Left kidney (tissue), 8 donors: ENCODE measurements around the gene DLG1. TPM values are rescaled to one million over a fixed set of nuclear protein-coding genes. Genes with fewer than 3 reads are reported as not detected.

Experiments used
- DNase-seq: peaks from one replicate; pipeline ENCODE4 v3.0.0-alpha.2; 2013
- long read RNA-seq, 8 donors: transcript quantifications; one replicate each; lab custom pipeline, GENCODE V29; 2026
- polyA plus RNA-seq: library from polyadenylated mRNA; unstranded; fragments of 120-200 nt; gene quantifications from one replicate; pipeline ENCODE4 v1.2.1, GENCODE V29; 2013; ENCODE audit not compliant: insufficient read length

The DLG1 gene
- polyA plus RNA-seq: 96.9 TPM
- long read RNA-seq, donor 1, partial matches to known transcripts: 0 of 3 reads
- long read RNA-seq, donor 1, other reads (novel, unspliced or antisense): 0 of 3 reads
- long read RNA-seq, donor 2, full-length matches to known transcripts: 2 of 2 reads
- long read RNA-seq, donor 2, partial matches to known transcripts: 0 of 2 reads
- long read RNA-seq, donor 2, other reads (novel, unspliced or antisense): 0 of 2 reads
- long read RNA-seq, donor 3, partial matches to known transcripts: 0 of 3 reads
- long read RNA-seq, donor 3, other reads (novel, unspliced or antisense): 0 of 3 reads
- long read RNA-seq, donor 4: 0 reads
- long read RNA-seq, donor 5, partial matches to known transcripts: 0 of 1 reads
- long read RNA-seq, donor 5, other reads (novel, unspliced or antisense): 0 of 1 reads
- long read RNA-seq, donor 6, partial matches to known transcripts: 0 of 2 reads
- long read RNA-seq, donor 6, other reads (novel, unspliced or antisense): 0 of 2 reads
- long read RNA-seq, donor 7, partial matches to known transcripts: 7 of 8 reads
- long read RNA-seq, donor 7, other reads (novel, unspliced or antisense): 0 of 8 reads
- long read RNA-seq, donor 8, partial matches to known transcripts: 0 of 2 reads
- long read RNA-seq, donor 8, other reads (novel, unspliced or antisense): 0 of 2 reads

DNA sequence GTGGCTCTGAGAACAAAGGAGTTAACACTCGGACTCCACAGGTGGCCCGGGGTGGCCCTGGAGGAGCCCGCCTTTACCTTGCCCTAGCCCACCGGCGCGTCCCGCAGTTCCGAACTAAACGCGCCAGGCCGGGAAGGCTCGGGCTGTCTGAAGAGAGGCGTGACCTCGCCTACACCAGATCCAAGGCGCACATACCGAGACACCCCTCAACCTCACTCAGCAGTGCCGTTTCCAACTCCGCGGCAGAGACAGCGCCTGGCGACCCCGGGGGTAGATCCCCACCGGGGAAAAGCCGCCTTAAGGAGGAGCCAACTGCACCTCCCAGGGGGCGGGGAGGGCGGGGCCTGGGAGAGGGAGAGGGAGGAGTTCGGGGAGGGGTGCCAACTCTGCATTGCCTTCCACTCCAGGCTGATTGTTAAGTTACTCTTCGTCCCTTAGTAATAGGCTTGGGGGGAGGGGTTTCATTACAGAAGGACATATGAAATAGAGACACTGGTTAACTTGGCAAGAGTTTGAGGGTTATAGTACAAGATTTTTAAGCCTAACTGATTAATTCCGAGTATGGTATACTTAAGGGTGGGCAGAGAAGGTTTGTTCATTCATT, at the start of gene DLG1:
TSS of gene DLG1 (minus strand) at position 272 of the 604 bp plus-strand sequence. CDS start 1,408 bp downstream, outside the sequence.
- DNase-seq: peak; percentile 94

DNA sequence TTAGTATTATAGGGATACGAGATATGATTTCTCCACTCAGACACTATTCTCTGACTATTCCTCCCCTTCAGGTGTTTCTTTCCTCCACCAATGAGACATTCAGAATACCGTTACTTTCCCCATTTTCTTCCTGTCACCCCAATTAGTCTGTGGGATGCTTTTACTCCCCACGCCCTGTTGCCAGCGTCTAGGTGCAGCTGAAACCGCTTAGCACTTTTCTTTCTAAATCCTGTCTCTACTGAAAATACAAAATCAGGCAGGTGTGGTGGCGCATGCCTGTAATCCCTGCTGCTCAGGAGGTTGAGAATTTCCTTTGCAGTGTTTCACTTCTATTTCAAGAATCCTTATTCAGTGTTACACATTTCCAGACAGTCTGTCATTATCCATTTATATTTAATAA, 49.6 kb upstream of the DLG1 start:
- DNase-seq: no peak

DNA sequence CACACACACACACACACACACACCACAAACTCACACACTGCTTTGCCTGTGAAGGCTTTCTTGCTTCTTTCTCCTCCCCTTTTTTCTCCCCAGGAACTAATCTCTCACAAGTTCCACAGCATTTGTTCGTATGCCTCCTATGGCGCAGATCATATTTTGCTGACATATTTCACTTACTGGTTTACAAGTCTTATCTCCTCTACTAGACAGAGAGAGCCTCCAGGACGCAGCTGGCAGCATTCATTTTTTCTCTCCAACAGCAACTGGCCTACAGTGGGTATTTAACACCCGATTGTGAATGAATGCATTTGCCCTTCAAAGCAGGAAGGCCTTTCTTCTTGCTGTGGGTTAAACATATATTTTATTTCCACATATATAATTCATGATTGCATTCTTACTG, 47.0 kb upstream of the DLG1 start:
- DNase-seq: no peak

DNA sequence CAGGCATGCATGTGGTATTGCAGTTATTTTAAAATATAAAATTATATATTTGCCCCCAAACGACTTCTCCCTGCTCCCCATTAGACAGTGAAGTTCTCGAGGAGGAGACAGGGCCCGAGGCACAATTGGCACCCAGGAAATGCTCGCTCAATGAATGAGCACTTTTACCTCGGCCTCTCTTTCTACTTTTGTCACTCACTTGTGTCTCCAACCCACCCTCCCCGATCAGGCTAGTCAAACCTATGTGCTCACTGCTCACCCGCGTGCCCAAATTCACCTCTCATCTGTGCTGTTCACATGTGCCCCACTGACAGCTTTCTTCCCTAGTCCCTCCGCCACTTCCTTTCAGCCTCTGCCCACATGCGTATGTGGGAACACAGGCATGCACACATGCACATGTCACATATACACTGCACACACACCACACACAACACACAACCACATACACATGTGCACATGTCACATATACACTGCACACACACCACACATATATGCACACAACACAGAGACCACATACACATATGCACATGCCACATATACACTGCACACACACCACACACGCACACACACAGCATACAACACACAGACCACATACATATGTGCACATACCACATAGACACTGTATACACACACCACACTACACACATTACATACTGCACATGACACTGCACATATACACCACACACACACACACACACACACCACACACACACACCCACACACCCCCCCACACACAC, 46.3 kb upstream of the DLG1 start:
- no peak for DNase-seq

DNA sequence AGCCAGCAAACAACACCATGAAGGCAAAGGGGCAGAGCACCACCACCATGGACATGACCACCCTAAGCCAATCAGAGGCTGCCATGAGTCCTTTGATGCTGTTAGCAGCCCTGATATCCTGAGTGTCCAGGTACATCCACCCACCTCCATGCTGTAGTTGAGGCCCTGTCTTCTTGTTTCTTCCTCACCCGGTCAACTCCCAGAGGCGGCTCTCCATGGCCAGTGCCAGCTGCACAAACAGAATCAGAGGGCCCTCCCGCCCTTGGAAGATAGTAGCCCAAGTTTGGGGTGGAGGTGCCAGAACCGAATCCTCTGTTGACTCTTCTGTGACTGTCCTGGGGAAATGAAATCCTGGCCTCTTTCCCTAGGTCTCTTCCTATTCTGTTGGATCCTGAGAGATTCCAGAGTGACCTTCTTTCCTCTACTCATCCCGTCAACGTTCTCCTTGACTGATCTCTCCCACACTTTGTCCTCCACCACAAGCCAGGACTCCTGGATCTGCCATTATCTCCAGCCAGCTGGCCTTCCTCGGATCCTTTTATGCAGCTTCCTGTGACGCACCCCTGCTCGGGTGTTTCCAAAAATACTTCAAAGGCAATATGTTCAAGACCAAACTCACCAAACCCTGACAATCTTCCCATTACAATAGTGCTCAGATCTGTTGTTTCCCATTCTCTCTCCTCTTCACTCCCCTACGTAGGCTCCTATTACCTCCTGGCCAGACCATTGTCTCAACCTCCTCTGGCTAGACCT, 45.4 kb upstream of the DLG1 start:
- DNase-seq: no peak

DNA sequence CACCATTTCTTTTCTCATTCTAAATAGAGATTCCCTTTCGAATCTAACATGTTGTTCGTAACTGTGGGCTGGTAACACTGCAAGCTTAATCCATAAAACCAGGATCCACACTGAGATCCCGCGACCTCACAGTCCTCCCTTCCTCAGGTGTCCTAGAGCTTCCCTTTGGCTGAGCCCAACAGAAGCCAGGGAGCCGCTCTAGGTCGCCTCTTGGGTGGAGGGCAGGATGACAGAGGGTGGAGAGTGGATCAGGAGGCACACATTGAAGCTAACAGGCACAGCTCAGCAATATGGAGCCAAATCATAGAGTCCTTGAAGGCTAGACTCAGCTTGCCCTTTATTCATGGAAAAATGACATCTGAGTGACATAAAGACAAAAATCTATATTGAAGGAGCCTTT, 44.7 kb upstream of the DLG1 start:
- DNase-seq: no peak

DNA sequence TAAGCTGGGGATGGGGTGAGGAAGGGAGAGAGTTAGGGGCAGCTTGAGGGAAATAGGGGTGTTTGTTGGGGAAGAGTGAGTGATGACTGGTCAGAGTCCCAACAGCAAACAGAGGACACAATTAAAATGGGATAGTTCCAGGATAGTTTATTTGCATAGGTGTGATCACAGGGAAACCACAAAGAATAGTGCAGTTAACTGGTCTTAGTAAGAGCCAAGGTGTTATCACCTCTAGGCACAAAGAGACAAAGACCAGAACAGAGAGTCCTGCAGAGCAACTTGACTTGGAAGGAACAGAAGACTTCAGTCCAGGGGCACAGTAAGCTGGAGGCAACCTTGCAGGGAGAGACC, 42.1 kb upstream of the DLG1 start:
- DNase-seq: no peak

DNA sequence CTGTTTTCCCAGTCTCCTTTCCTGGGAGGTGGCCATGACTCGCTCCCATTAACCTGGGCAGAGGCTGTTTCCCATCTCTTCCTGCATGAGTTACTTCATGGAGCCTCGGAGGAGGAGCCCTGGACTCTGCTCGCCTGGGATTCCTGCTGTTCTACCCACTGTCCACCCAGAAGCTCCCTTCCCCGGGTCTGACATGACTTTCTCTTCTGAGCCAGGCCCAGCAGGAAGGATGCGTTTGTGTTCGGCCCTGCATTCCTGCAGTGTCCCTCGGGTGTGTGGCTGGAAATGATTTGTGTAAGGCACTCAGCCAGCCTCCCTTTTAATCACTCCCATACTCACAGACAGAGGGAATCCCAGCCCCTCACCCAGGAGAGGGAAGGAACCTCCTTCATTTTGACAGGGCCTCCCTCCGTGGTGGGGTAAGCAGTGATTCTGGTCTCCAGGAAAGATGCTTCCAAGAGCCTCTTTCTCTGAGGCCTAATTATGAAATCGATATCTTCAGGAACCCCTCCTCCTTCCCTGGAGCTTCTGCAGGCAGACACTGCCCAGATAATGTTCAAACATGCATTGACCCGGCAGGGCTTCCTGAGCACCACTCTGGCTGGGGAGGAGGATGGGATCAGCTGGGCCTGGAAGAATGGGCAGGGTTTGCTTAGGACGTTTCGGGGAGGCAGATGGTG, 41.6 kb upstream of the DLG1 start:
- no peak for DNase-seq

DNA sequence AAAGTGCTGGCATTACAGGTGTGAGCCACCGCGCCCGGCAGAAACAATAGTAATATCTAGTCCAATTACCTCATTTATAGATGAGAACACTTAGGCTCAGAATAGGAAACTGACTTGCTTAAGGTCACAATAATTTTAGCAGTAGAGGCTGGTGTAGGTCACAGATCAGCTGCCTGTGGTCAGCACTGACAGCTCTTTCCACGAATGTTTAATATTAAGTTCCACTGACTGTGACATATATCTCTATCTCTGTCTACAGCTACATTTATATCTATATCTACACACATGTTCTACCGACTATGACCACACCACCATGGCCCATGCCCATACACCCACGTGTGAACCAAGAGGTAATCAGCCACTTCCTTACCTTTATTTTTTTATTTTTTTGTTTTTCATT, 40.2 kb upstream of the DLG1 start:
- no peak for DNase-seq

DNA sequence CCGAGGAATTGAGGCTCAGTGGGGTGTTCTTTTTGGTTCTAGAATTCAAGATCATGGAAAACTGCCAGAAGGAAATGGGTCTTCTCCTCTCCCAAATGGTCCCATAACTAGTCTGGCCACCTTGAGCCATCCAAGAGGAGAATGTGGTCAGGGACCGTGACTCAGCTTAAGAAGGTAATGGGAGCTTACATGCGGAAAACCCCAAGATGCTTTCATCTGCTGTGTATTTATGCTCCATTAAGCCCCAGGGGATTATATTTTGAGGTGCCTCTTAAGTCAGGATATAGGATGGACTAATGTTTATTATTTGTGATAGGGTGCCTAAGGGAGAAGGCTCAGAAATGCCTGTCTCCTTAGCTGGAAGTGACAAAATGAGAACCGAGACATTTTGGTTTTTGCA, 39.2 kb upstream of the DLG1 start:
- no peak for DNase-seq

DNA sequence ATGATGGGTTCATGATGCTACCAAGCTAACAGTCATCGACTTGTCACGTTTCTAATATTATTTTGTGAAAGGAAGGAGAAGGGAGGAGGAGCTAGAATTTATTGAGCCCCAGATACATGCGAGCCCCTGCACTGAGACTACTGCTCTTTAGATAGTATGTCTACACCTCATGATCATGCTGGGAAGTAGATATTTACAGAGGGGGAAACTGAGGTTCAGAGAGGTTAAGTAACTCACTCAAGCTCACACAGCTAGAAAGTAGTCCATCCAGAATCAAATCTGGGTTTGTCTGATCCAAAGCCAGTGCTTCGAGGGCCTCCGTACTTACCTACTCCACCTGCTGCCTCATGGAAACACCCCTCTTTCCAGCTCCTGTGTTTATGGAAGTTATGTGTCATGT, 38.8 kb upstream of the DLG1 start:
- no peak for DNase-seq

DNA sequence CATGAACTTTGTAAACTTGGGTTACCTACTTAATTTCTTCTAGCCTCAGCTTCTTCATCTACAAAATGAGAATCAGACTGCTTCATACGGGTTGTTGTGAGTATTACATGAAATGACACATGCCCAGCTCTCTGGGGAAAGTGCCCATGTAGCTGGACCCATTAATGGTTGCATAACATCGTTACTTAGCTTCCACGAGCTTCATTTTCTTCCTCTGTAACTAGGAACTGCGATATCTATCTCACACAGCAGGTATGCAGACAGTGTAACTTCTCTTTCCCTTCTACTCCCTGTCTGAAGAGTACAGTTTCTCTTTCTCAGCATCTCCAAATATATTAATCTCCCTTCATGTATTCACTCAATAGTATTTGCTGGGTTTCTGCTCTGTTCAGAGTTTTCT, 37.9 kb upstream of the DLG1 start:
- DNase-seq: no peak

DNA sequence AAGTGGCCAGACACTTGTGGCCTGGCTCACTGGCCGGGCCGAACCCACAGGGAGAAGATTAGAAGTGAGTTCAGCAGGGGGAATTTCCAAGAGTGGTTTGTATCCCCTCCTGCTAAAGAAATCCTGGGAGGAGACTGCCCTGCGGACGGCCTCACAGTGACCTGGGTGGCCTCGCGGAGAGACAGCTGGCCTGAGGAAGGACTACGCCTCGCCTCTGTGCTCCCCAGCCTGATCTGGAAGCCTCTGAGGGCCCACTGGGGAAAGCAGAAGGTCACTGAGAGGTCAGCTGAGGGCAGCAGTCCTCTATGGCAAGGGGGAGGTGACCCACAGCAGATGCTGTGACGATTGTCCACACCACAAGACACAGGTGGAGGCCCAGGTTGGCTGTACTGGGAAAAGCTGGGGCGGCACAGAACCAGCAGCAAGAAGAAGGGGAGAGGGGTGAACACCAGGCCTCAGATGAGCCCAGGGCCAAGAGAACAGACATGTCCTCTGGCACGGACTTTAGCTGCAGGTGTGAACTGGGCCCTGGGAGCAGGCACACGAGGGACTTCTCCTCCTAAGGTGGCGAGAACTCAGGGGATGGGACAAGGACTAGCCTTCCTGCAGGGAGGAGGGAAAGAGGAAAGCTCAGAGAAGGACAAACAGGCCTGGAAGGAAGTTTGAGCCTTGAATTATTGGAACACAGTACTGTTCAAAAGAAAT, 37.2 kb upstream of the DLG1 start:
- DNase-seq: no peak

DNA sequence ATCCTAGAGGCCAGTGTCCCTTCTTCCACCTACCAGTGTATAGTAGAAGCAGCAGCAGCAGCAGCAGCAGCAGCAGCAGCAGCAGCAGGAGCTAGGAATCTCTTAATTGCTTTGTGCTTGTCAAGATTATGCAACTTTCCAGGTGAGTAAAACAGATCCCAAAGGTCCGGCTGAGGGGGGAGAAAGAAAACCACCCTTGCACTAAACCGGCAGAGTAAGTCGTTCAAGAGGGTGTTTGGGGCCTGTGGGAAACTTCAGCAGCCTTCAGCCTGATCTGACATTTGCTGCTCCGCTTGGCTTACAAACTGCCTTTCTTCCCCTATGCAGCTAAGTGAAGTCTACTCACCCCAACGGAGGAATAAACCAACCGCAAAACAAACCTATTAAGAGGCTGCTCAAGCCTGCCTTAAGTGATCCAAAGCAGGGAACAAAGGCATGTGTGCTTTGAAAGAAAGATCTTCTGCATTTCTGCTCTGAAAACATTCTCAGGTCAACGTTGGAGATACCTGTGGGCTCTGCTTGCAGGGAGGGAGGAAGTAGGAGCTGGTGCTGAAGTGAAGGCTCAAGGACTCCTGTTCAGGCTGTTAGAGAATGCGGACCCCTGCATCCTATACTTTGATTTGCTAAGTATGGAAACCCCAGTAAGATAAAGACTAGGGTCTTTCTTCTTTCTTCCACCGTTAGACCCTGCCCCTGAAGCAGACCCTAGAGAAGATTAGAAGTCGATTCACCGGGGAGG, 35.7 kb upstream of the DLG1 start:
- peak; percentile 49 for DNase-seq

DNA sequence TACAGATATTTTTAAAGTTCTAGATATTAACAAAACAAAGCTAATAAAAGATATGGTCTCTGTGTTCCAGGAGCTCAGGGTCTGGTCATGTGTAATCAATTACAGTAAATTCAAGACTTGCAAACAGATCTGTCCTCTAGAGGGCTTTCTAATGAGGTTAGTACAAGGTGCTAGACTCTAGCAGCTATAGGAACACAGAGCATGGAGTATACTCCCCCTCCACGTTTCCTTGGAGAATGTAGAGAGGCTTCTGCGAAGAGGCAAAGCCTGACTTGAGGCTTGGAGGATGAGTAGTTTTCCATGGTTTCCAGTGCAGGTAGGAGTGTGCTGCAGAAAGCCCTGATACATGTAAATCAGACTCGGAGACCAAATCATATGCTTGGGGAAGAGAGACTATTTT, 32.7 kb upstream of the DLG1 start:
- no peak for DNase-seq

DNA sequence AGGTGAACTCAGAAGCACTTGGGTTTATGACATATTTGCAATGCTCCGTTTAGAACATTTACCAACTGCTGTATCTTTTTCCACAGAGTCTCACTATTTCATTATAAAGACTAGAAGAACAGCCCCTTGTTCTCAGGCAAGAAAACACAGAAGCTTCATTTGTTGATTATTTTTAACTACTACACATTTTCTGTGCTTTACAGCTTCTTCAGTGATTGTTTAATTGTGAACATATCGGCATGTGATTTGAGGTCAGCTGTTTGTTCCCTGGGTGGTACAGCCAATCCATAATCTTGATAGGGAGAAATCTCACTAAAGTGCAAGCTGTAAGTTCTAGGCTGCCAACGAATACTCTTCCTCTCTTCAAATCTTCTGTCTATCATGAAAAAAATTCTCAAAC, 31.0 kb upstream of the DLG1 start:
- no peak for DNase-seq

DNA sequence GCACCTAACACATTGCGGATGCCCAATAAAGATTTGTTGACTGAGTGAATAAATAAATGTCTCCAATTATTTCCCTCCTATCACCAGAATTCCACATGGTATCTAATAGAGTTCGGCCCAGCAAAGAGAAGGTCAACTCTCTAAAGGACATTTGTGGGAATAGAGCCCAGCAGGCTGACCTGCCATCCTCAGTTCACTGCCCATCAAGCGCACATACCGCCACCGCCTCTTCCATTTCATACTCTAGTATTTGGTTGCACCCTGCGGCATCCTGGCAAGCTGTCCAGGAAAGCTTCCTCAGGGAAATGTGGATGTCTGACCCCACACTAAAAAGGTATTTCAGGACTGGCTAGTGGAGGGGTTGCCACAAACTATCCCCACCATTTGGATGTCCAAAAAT, 29.8 kb upstream of the DLG1 start:
- DNase-seq: no peak

DNA sequence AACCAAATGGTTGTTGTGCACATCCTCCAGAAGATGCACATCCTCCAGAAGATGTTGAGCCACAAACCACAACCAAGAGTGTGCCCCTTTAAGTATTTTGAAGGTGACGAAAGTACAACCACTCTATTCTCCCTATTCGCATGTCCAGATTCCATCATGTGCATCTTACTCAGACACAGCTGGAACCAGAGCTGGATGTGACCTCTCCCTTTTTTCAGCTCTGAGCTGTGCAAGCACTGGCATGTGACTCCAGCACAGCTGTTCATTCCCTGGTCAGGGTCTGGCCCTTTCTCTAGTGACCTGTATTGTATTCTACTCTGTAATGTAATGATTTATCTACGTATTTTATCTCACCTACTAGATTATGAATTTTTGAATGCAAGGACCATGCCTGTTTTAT, 29.3 kb upstream of the DLG1 start:
- DNase-seq: no peak

DNA sequence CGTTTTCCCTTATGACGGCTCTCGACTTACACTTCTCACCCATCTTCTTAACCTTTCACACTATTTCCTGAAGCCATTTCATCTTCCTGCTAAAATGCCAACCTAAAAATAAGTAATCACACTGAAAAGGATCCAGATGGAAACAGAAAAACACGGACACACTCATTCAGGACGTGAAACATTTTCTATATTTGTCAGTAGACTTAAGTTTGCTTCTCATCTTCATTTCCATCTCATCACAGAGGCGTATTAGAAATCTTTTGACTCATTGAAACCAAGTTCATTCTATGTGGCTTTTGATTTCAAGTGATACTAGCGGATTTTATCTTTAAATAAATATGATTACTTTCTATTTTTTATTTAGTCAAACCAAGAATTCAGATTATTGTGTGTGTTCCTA, 27.4 kb upstream of the DLG1 start:
- no peak for DNase-seq

DNA sequence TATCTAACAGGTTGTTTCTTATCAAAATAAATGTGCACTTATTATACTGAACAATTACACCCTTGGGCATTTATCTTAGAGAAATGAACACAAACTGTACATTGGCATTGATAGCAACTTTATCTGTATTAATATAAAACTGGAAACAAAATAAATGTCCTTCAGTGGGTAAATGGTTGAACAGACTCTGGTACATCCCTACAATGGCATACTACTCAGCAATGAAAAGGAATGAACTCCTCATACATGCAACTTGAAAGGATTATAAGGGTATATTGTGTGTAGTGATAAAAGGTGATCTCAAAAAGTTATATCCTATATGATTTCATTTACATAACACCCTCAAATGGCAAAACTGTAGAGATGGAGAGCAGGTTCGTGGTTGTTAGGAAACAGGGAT, 23.7 kb upstream of the DLG1 start:
- no peak for DNase-seq
